Activated CD4-positive, CD25-positive, alpha-beta regulatory T cell treated with anti-CD3 and anti-CD28 coated beads, Interleukin-2, amount 50 U/mL, for 24 hours (primary cell): ENCODE data around the gene IRX5.

Experiments used
- ATAC-seq, 2 donors: fragments of 150-1000 bp; cut with Tn5 transposase; one replicate each; pipeline ENCODE4 v1.10.0; 2021; ENCODE audit warnings: mild to moderate bottlenecking in 1 of 2, moderate library complexity in 1 of 2

IRX5 gene

GRCh38 chr16:54931120-54932014 lies 702 bp downstream of the IRX5 start:
- no peak for ATAC-seq

GRCh38 chr16:54932021-54932660 lies 1.5 kb downstream of the IRX5 start:
- no peak for ATAC-seq

DNA sequence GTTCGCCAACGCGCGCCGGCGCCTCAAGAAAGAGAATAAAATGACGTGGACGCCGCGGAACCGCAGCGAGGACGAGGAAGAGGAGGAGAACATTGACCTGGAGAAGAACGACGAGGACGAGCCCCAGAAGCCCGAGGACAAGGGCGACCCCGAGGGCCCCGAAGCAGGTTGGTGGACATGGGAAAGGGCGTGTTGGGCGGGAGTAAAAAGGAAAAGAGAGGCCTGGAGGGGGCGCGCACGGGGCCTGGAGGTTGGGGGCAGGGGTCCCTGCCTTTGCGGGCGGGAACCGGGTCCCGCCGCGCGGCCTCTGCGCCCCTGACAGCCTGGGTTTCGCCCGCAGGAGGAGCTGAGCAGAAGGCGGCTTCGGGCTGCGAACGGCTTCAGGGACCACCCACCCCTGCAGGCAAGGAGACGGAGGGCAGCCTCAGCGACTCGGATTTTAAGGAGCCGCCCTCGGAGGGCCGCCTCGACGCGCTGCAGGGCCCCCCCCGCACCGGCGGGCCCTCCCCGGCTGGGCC lies 2.1 kb downstream of the IRX5 start:
- no peak for ATAC-seq

DNA sequence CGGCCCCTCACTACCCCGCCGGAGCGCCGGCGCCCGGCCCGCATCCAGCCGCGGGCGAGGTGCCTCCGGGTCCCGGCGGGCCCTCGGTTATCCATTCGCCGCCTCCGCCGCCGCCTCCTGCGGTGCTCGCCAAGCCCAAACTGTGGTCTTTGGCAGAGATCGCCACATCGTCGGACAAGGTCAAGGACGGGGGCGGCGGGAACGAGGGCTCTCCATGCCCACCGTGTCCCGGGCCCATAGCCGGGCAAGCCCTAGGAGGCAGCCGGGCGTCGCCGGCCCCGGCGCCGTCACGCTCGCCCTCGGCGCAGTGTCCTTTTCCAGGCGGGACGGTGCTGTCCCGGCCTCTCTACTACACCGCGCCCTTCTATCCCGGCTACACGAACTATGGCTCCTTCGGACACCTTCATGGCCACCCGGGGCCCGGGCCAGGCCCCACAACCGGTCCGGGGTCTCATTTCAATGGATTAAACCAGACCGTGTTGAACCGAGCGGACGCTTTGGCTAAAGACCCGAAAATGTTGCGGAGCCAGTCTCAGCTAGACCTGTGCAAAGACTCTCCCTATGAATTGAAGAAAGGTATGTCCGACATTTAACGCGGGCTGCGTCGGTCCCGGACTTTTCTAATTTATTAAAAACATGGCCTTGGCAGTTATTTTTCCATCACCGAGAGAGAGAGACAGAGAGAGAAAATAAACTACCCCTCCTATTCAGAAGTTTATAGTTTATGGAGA lies 2.8 kb downstream of the IRX5 start:
- ATAC-seq: no peak

DNA sequence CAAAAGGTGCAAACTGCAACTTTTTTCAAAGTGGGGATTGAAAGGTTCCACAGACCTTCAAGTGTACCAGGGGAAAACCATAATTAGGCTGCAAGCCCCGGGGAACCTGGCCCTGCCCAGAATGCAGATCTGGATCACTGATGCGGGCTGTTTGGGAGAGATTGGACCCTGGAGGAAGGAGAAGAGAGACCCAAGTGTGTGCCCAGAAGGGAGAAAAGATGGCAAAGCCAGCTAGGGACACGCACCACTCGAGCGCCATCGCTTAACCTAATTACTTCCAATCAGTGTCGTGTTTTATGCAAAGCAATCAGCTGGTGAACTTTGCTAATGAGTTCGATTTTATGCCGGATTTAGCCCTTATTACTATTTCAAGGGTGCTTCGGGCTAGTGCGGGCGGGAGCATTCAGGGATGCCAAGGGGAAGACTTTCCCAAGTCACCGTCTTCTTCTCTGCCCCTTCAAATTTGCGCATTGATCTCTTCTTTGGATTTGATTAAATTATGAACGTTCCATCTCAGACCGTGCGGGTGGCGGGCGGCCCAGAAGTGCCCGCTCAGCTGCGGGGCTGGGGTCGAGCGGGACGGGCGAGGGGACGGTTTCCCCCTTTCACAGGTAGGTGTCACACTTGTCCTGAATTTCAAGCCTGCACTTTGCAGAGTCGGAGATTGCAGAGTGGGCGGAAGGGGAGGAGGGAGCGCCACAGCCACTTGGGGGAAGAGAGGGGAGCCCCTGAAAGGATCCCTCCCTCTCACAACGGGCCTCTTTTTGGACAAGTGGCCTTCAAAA lies 4.0 kb downstream of the IRX5 start:
- ATAC-seq: no peak

- no peak for ATAC-seq
Observed at GRCh38 chr16:54935266-54935968, 4.8 kb downstream of the IRX5 start.

DNA sequence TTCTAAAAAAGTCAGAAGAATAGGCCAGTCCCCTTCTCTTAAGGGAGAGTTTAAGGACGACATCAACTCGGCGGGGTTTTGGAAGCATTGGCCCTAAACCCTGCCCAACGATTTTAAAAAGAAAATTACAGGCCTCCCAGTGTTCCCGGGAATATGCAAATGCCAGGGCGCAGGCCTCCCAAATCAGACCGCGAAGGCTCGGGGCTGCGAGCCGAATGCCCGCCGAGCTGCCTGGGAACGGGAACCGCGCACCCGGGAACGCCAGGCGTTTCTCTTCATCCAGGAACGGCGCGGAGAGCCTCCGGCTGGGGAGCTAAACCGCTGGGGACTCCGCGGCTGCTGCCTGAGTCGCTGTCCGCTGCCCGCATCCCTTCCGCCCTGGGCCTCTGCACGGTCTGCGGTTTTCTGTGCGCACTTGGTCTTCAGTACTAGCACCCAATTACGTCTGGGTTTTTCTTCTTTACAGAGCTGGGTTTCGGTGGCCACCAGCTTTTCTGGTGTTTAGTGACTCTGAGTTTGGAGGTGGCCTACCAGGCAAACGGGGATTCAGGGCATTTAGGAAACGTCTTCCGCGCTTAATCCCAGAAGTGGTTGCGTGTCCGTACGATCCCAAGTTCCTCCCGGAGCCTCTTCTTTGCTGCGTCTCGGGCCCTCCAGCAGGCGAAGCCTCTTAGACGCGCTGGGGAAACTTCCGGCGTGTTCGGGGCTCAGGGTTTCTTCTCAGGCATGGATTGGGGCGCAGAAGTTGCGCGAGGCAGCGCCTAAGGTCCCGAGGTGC lies 5.7 kb downstream of the IRX5 start:
- no peak for ATAC-seq

DNA sequence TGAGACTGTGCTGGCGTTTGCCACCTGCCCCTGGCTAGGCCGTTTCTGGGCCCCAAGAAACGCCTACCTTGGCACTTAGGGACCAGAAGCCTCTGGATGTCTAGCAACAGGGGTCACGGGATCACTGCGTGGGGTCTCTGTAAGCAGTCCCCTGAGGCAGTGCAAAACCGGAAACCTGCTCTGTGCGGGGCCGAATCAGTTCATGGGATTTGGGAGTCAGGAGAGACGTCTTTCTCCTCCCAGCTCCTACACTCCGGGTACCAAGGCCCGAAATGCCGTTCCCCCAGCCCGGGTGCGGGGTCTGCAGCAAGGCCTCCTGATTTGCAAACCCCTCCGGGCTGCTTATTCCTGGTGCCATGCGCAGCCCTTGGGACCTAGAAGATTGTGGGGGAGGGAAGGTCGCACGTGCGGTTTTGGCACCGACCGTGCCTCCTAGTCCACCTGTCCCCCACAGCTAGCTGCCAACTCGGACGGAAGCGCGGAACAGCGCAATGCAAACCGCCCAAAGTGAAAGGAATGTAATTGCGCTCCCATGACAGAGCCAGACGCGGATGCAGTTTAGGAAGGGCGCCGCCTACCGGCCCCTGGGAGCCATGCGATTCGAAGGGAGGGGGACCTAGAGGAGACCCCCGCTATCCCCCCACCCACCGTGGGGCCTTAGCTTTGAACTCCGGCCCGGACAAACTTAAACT lies 6.5 kb downstream of the IRX5 start:
- no peak for ATAC-seq

GRCh38 chr16:54937671-54938211 lies 7.1 kb downstream of the IRX5 start:
- no peak for ATAC-seq

- ATAC-seq: no peak
Observed at GRCh38 chr16:54938212-54939028, 7.8 kb downstream of the IRX5 start.

- no peak for ATAC-seq
Observed at GRCh38 chr16:54939029-54939346, 8.3 kb downstream of the IRX5 start.

DNA sequence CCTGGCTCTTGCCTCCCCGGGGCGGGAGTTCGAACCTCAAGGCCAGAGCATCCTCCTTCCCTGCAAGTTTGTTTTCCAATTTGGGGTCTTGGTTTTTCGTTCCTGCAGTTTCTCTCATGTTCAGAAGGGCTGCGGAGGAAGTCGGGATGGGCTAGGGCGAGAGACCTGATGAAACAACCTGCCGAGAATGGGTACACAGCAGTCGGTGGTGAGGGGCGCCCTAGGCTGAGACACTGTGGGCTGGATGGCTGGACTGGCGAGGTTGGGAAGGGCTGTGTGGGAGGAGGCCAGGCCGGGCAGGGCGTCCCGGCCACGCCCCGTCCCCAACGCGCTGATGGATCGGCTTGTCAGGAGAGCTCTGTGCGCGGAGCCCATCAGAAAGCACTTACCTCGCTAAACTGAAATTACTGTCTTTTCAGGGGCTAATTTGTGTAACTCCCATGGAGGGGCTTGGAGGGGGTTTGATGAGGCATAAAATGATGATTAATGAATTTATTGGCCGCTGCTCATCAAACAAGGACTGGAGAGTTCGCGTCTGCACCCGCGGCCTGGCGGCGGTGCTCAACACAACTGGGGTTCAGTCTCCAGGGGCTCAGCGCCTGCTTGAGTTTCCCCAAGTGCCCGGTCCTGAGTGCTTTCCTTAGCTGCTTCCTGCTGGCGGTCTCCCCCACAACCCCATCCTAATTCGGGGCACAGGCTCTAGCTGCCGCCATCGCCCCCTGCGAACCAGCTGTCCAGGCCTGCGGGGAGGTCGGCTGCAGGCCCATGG lies 9.0 kb downstream of the IRX5 start:
- ATAC-seq: no peak

DNA sequence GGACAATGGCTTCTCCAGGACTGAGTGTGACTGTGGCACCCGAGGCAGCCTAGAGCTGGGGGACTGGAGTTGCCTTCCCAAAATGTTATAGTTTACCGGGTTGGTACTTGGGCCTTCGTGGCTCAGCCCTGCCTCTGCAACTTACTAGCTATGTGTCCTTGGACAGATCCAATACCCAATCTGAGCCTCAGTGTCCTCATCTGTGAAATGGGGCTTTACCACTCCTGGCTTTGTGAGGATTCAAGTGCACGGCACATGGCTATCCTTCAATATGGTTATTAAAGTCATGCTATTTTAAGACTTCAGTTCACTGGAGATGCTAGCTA lies 9.6 kb downstream of the IRX5 start:
- ATAC-seq: no peak

- ATAC-seq: no peak
Observed at GRCh38 chr16:54942353-54942943, 11.8 kb downstream of the IRX5 start.

DNA sequence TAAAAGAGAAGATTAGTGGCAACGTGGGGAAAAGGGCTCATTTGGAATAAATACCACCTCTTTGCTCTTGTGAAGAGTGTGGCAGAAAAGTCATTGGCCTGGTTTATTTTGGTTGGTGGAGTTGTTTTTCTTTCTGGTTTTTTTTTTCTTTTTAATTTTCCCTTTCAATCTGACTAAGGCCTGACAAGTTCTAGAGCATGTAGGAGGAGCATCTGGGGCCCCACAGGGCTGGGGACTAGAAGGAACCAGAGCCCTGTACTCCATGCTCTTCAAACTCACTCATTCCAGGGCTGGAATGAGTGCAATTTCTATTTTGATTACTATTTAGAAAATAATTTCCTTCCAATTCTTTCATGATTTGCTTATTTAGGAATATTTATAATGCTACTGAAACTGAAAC lies 13.3 kb downstream of the IRX5 start:
- no peak for ATAC-seq

DNA sequence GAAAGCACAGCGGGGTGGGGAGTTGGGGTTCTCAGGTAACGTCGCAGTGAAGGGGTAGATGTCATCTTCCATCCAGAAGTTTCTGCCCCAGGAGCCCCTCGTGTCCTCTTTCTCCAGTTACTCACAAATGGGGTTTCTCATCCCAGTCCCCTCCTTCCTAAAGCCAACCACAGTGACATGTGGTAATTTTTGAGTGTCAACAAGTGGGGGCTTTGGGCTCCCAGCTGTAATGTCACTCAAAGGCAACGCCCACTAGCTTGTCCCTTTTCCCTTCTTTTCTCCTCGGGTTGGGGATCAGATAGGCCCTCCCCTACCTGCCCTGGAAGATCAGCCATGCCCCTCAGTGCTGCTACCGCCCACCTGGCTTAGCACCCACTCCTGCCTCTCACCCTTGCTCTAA lies 14.4 kb downstream of the IRX5 start:
- no peak for ATAC-seq

GRCh38 chr16:54946909-54947308 lies 16.2 kb downstream of the IRX5 start:
- no peak for ATAC-seq

DNA sequence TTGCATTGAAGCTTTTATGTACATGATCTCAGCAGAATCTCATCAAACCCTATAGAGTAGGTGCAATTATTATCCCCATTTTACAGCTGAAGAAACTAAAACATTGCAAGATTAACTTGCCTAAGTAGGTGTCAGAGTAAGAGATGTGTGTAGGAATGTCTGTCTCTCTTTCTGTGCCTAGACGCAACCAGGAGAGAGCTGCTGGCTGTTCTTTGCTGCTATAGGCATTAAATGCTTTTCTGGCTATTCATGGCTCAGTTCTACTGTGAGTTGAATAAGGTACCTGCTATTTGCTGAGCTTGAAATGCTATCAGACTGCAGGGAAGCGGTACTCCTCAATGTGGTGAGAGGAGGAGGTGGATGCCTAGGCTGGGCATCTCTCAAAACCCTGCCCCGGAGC lies 17.0 kb downstream of the IRX5 start:
- ATAC-seq: no peak
